ENCODE data around the gene DDX56. TPM values are rescaled to one million over a fixed set of nuclear protein-coding genes. Genes with fewer than 3 reads are reported as not detected.

Gene DDX56
- total and polyA plus RNA-seq, 9 of the 15 experiments (the other 6 are each of a cell fraction or from before 2014, with no cell fraction given), result 33.0 to 145 (median 102) TPM

DNA sequence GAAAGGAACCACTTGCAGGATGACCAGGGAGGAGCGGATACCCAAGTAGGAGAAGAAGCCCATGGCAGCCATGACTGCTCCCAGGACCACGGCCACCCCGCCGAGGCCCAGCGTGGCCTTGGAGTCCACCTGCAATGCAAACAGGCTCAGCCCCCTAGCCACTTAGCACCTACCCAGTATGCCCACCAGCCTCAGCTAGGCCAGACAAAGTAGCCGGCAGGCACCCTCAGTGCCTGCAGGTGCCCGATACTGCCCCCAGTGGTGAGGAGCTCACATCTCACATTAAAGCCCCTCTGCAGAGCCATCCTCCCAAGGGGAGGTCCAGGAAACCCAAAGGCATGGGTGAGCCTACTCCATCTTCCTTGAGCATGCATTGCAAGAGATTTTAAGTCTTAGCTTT is 39.2 kb downstream of the DDX56 start (continued):
- TF ChIP-seq, protein P1, sequence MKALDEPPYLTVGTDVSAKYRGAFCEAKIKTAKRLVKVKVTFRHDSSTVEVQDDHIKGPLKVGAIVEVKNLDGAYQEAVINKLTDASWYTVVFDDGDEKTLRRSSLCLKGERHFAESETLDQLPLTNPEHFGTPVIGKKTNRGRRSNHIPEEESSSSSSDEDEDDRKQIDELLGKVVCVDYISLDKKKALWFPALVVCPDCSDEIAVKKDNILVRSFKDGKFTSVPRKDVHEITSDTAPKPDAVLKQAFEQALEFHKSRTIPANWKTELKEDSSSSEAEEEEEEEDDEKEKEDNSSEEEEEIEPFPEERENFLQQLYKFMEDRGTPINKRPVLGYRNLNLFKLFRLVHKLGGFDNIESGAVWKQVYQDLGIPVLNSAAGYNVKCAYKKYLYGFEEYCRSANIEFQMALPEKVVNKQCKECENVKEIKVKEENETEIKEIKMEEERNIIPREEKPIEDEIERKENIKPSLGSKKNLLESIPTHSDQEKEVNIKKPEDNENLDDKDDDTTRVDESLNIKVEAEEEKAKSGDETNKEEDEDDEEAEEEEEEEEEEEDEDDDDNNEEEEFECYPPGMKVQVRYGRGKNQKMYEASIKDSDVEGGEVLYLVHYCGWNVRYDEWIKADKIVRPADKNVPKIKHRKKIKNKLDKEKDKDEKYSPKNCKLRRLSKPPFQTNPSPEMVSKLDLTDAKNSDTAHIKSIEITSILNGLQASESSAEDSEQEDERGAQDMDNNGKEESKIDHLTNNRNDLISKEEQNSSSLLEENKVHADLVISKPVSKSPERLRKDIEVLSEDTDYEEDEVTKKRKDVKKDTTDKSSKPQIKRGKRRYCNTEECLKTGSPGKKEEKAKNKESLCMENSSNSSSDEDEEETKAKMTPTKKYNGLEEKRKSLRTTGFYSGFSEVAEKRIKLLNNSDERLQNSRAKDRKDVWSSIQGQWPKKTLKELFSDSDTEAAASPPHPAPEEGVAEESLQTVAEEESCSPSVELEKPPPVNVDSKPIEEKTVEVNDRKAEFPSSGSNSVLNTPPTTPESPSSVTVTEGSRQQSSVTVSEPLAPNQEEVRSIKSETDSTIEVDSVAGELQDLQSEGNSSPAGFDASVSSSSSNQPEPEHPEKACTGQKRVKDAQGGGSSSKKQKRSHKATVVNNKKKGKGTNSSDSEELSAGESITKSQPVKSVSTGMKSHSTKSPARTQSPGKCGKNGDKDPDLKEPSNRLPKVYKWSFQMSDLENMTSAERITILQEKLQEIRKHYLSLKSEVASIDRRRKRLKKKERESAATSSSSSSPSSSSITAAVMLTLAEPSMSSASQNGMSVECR (CRISPR knock-in tag; IDR thresholded peaks at IDR 0.05), result no peak
- no peak for TF ChIP-seq ZKSCAN8 (CRISPR knock-in tag; IDR thresholded peaks at IDR 0.05)
- no peak for TF ChIP-seq GATAD2B (IDR thresholded peaks at IDR 0.05; ENCODE audit: borderline replicate concordance)
- TF ChIP-seq MBD1 (CRISPR knock-in tag; IDR thresholded peaks at IDR 0.05), result no peak
- no peak for TF ChIP-seq LCOR (CRISPR knock-in tag; IDR thresholded peaks at IDR 0.05)
- TF ChIP-seq ZBTB7A (IDR thresholded peaks at IDR 0.05; ENCODE audit: borderline replicate concordance, control insufficient read depth, low read depth, low read length), result peak; percentile 53; the same call in 1 of the 2 replicates
- 0 out of 2 replicates have a peak, but pooled peaks have one; percentile 24 for TF ChIP-seq ZNF12 (CRISPR knock-in tag; IDR thresholded peaks at IDR 0.05)
- 0 out of 2 replicates have a peak, but pooled peaks have one; percentile 64 for TF ChIP-seq XRCC5 (IDR thresholded peaks at IDR 0.05; ENCODE audit: low read depth, low read length)
- TF ChIP-seq KDM4B (IDR thresholded peaks at IDR 0.05; ENCODE audit: borderline replicate concordance in 2 of 2, low read depth in 1 of 2), result no peak
- TF ChIP-seq CEBPZ (IDR thresholded peaks at IDR 0.05; ENCODE audit: borderline replicate concordance, low read depth, low read length), result no peak
